ENCODE results near the gene AGBL1. TPM values are rescaled to one million over a fixed set of nuclear protein-coding genes. Genes with fewer than 3 reads are reported as not detected.

Gene AGBL1
- total RNA-seq, 1 donor = not detected

GRCh38 chr15:86493884-86494283 is 414.2 kb downstream of the AGBL1 start:
- no peak overlapping the region for H3K4me3 ChIP-seq (ENCODE audit: low read depth, low read length)
- TF ChIP-seq CTCF (IDR thresholded peaks at IDR 0.05; ENCODE audit: insufficient read depth, low read length) = no peak
- no peak for DNase-seq (ENCODE audit: low read depth)

- TF ChIP-seq CTCF (IDR thresholded peaks at IDR 0.05; ENCODE audit: insufficient read depth, low read length) = no peak
- DNase-seq (ENCODE audit: low read depth) = no peak
- no peak overlapping the region for H3K4me3 ChIP-seq (ENCODE audit: low read depth, low read length)
These were observed 414.8 kb downstream of the AGBL1 start for GRCh38 chr15:86494475-86494874.

GRCh38 chr15:86502301-86502700 is 422.6 kb downstream of the AGBL1 start:
- no peak overlapping the region for H3K4me3 ChIP-seq (ENCODE audit: low read depth, low read length)
- DNase-seq (ENCODE audit: low read depth) = no peak
- no peak for TF ChIP-seq CTCF (IDR thresholded peaks at IDR 0.05; ENCODE audit: insufficient read depth, low read length)

- TF ChIP-seq CTCF (IDR thresholded peaks at IDR 0.05; ENCODE audit: insufficient read depth, low read length) = no peak
- H3K4me3 ChIP-seq (ENCODE audit: low read depth, low read length) = no peak overlapping the region
- DNase-seq (ENCODE audit: low read depth) = no peak
These were observed 426.3 kb downstream of the AGBL1 start for GRCh38 chr15:86505951-86506350.

- no peak overlapping the region for H3K4me3 ChIP-seq (ENCODE audit: low read depth, low read length)
- no peak for DNase-seq (ENCODE audit: low read depth)
- no peak for TF ChIP-seq CTCF (IDR thresholded peaks at IDR 0.05; ENCODE audit: insufficient read depth, low read length)
These were observed 426.7 kb downstream of the AGBL1 start for GRCh38 chr15:86506401-86506800.

GRCh38 chr15:86515625-86516024 is 436.0 kb downstream of the AGBL1 start:
- TF ChIP-seq CTCF (IDR thresholded peaks at IDR 0.05; ENCODE audit: insufficient read depth, low read length) = no peak
- H3K4me3 ChIP-seq (ENCODE audit: low read depth, low read length) = no peak overlapping the region
- no peak for DNase-seq (ENCODE audit: low read depth)

- TF ChIP-seq CTCF (IDR thresholded peaks at IDR 0.05; ENCODE audit: insufficient read depth, low read length) = no peak
- no peak overlapping the region for H3K4me3 ChIP-seq (ENCODE audit: low read depth, low read length)
- no peak for DNase-seq (ENCODE audit: low read depth)
These were observed 443.1 kb downstream of the AGBL1 start for GRCh38 chr15:86522721-86523120.

Data from fibroblast of the aortic adventitia (primary cell).